HepG2 (cell line): ENCODE measurements around the gene DIP2C. TPM values are rescaled to one million over a fixed set of nuclear protein-coding genes. Genes with fewer than 3 reads are reported as not detected.

ENCODE experiments used
- ATAC-seq: fragments of 200-7000 bp; cut with Tn5 transposase; 3 replicates; pipeline ENCODE4 v1.9.1; 2020; ENCODE audit warnings: mild to moderate bottlenecking, moderate library complexity
- BruUV-seq: library from RNA; stranded (reverse); fragments of 400-500 nt; replicated peaks from 2 replicates; lab custom pipeline; 2021; lab: Mats Ljungman, UMichigan
- CTCF ChIA-PET: fragments of 300-600 bp; formaldehyde crosslinking; extraction: SDS; loops from one replicate; lab custom pipeline; 2021; ENCODE audit warnings: low total read pairs, inconsistent platforms, low intra/inter-chr PET ratio; lab: Yijun Ruan, JAX
- POLR2A ChIA-PET: fragments of 350-600 bp; sonication (Branson Sonifier 250); formaldehyde crosslinking; loops from one replicate; lab custom pipeline; 2020; ENCODE audit warnings: antibody characterized with exemption, inconsistent platforms; lab: Yijun Ruan, JAX
- DNase-seq: peaks from one replicate; pipeline ENCODE4 v3.0.0-alpha.2; 2015; ENCODE audit warnings: low spot score
- FAIRE-seq: peaks from 3 replicates; lab custom pipeline; 2011; peaks lifted over from hg19 to GRCh38; lab: Jason Lieb, UNC
- H2AFZ ChIP-seq: one replicate; pipeline ENCODE4 v1.6.1; 2011; ENCODE audit warnings: low read length, inconsistent platforms
- H3K27ac ChIP-seq: fragments of 300-600 bp; 3 replicates; pipeline ENCODE4 v1.8.0; 2011; ENCODE audit warnings: mixed run types, mild to moderate bottlenecking, mixed read lengths, low read length, inconsistent platforms; ENCODE audit not compliant: insufficient read depth; ENCODE audit errors: extremely low read length
- H3K27me3 ChIP-seq, 2 experiments: fragments of 200-600 bp in 1 of 2; 2 replicates in 1 of 2; 3 replicates in 1 of 2; pipeline versions ENCODE4 v1.6.0 to v1.8.0; 2011; ENCODE audit warnings: low read length in 2 of 2, mild to moderate bottlenecking in 2 of 2, moderate library complexity in 2 of 2, inconsistent platforms in 1 of 2; ENCODE audit not compliant: insufficient read depth in 2 of 2, control insufficient read depth in 1 of 2
- H3K36me3 ChIP-seq, 2 experiments: fragments of 200-600 bp in 1 of 2; replicated peaks in 1 of 2; 2 replicates in 1 of 2; 3 replicates in 1 of 2; pipeline versions ENCODE4 v1.5.1 to v1.8.0; 2011; ENCODE audit warnings: low read length in 2 of 2, inconsistent platforms in 1 of 2; ENCODE audit not compliant: insufficient read depth in 2 of 2, control insufficient read depth in 1 of 2
- H3K4me1 ChIP-seq: 2 replicates; pipeline ENCODE4 v1.5.1; 2012; ENCODE audit warnings: low read length, inconsistent platforms; ENCODE audit not compliant: insufficient read depth
- H3K4me2 ChIP-seq: 2 replicates; pipeline ENCODE4 v1.6.0; 2011; ENCODE audit warnings: low read depth, low read length, inconsistent platforms
- H3K4me3 ChIP-seq, 3 experiments: fragments of 200-600 bp in 1 of 3; sonication (generic), shearing (Covaris generic) in 1 of 3; replicated peaks in 1 of 3; 2 replicates each; pipeline ENCODE4 v1.5.1; 2011 to 2016; ENCODE audit warnings: low read length in 3 of 3, inconsistent platforms in 2 of 3, low read depth in 2 of 3, mild to moderate bottlenecking in 2 of 3, control low read depth in 1 of 3, mixed read lengths in 1 of 3; ENCODE audit not compliant: insufficient read depth in 1 of 3
- H3K79me2 ChIP-seq: one replicate; pipeline ENCODE4 v1.6.1; 2011; ENCODE audit warnings: low read length, inconsistent platforms; ENCODE audit not compliant: insufficient read depth
- H3K9ac ChIP-seq: 2 replicates; pipeline ENCODE4 v1.6.0; 2011; ENCODE audit warnings: mild to moderate bottlenecking, low read depth, low read length, inconsistent platforms; ENCODE audit not compliant: insufficient read depth
- H3K9me3 ChIP-seq: 2 replicates; pipeline ENCODE4 v1.5.1; 2012; ENCODE audit warnings: mild to moderate bottlenecking, low read length
- H4K20me1 ChIP-seq: 2 replicates; pipeline ENCODE4 v1.6.0; 2011; ENCODE audit warnings: inconsistent platforms, mild to moderate bottlenecking, low read length, moderate library complexity; ENCODE audit not compliant: insufficient read depth
- GABPB1 ChIP-seq: IDR thresholded peaks from 2 replicates; pipeline ENCODE4 v1.6.1; 2016; ENCODE audit warnings: mild to moderate bottlenecking, missing genetic modification reagents, moderate library complexity, missing compliant biosample characterization
- HIVEP1 ChIP-seq: sonication (generic); formaldehyde crosslinking; IDR thresholded peaks from 2 replicates; pipeline ENCODE4 v1.4.0; 2020; ENCODE audit warnings: mild to moderate bottlenecking, missing genetic modification reagents
- MBD4 ChIP-seq: IDR thresholded peaks from 2 replicates; pipeline ENCODE4 v1.6.1; 2012; ENCODE audit warnings: low read length, inconsistent platforms, borderline replicate concordance
- NR2C2 ChIP-seq: sonication (generic); formaldehyde crosslinking; IDR thresholded peaks from 2 replicates; pipeline ENCODE4 v1.4.0; 2020; ENCODE audit warnings: missing genetic modification reagents, mild to moderate bottlenecking, moderate library complexity, borderline replicate concordance
- PRDM4 ChIP-seq: sonication (generic); formaldehyde crosslinking; IDR thresholded peaks from 2 replicates; pipeline ENCODE4 v1.9.0; 2021; ENCODE audit warnings: missing genetic modification reagents, borderline replicate concordance
- SIN3A ChIP-seq: IDR thresholded peaks from 2 replicates; pipeline ENCODE4 v1.6.1; 2011; ENCODE audit warnings: low read depth, mild to moderate bottlenecking, control low read depth, low read length, borderline replicate concordance
- SIX1 ChIP-seq: sonication (generic); formaldehyde crosslinking; IDR thresholded peaks from 2 replicates; pipeline ENCODE4 v1.4.0; 2020; ENCODE audit warnings: missing genetic modification reagents, borderline replicate concordance
- SP2 ChIP-seq: sonication (generic); formaldehyde crosslinking; IDR thresholded peaks from 2 replicates; pipeline ENCODE4 v1.5.1; 2020; ENCODE audit warnings: mild to moderate bottlenecking, missing genetic modification reagents
- ZNF367 ChIP-seq: sonication (generic); formaldehyde crosslinking; IDR thresholded peaks from 2 replicates; pipeline ENCODE4 v1.4.0; 2020; ENCODE audit warnings: missing genetic modification reagents, borderline replicate concordance
- ZNF501 ChIP-seq: sonication (generic); formaldehyde crosslinking; IDR thresholded peaks from 2 replicates; pipeline ENCODE4 v1.5.1; 2020; ENCODE audit warnings: mild to moderate bottlenecking, moderate library complexity, missing genetic modification reagents
- ZNF552 ChIP-seq: sonication (generic); formaldehyde crosslinking; IDR thresholded peaks from 2 replicates; pipeline ENCODE4 v1.9.0; 2022; ENCODE audit warnings: missing genetic modification reagents, mild to moderate bottlenecking, borderline replicate concordance
- ZNF674 ChIP-seq: sonication (generic); formaldehyde crosslinking; IDR thresholded peaks from 2 replicates; pipeline ENCODE4 v1.5.0; 2020; ENCODE audit warnings: low read depth, mild to moderate bottlenecking, missing genetic modification reagents
- WGBS: methylation state at CpG from one replicate; pipeline ENCODE4 v1.1.6; 2017; ENCODE audit warnings: low lambda C conversion rate; 5-methylcytosine and 5-hydroxymethylcytosine counted together
- in situ Hi-C: cut with HindIII; loops from 2 replicates; pipeline ENCODE4 v1.10.0; 2017; ENCODE audit warnings: low pct_unique_long_range_greater_than_20kb; ENCODE audit not compliant: extremely low pct_ligation_motif_present
- intact Hi-C: fragments of 100-400 bp; cut with micrococcal nuclease; formaldehyde crosslinking; loops from one replicate; pipeline ENCODE4 v1.10.0; 2022; ENCODE audit not compliant: unreplicated experiment
- polyA plus RNA-seq, 8 experiments: library from polyadenylated mRNA; depleted of rRNA in 3 of 8; stranded (reverse) in 7 of 8; unstranded in 1 of 8; fragments of >200 nt; fragmentation: Illumina TruSeq in 4 of 8; extraction: Trizol in 4 of 8; gene quantifications; 2 replicates each; pipeline versions ENCODE4 v1.2.1 to v1.2.3, GENCODE V29; 2011 to 2016; ENCODE audit warnings: low read depth in 4 of 8, missing spikeins in 1 of 8, mixed read lengths in 1 of 8; ENCODE audit not compliant: insufficient read depth in 1 of 8
- total RNA-seq, 5 experiments: library from RNA; depleted of rRNA; stranded (reverse); fragments of >200 nt; fragmentation: Illumina TruSeq; extraction: Trizol; gene quantifications; 2 replicates each; pipeline ENCODE4 v1.2.3, GENCODE V29; 2016; ENCODE audit warnings: low read depth in 1 of 5
- TF ChIP-seq, protein P1 (sequence below): sonication (generic); formaldehyde crosslinking; IDR thresholded peaks from 2 replicates; pipeline ENCODE4 v1.8.0; 2022; ENCODE audit warnings: missing genetic modification reagents, mild to moderate bottlenecking, borderline replicate concordance
- TF ChIP-seq, protein P2 (sequence below): sonication (generic); formaldehyde crosslinking; IDR thresholded peaks from 2 replicates; pipeline ENCODE4 v1.9.0; 2021; ENCODE audit warnings: missing genetic modification reagents, borderline replicate concordance

DIP2C gene
- total and polyA plus RNA-seq, 2 of the 13 experiments (the other 11 are each of a cell fraction or from before 2014, with no cell fraction given): 2.2 to 2.7 TPM

DNA sequence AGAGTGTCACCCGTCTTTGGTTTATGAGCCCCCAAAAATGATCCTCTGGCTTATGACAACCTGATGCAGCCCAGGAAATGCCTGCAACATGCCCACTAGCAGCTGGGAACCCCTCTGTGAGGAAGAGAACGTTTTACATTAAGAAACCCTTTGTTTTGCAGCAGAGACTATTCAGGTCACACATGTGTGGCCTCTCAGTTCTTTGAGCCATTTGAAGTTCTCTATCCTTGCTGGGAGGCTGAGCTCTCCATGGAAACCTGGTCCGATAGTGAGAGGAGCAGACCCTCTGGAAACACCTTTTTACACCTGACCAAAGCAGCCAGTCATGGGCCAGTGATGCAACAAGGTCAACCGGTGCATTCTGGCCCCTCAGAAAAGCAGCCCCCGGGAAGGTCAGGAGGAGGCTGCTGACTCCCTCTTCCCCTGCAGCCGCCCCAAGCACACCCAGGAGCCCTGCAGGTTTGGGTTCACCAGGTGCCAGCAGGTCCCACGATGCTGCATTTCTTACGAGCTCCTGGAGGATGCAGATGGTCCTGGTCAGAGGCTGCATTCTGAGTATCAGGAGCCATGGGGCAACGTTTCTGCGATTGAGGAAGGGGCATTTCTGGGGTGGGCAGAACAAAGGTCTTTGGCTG lies 419.9 kb downstream of the DIP2C start (continued):
- TF ChIP-seq, protein P1, sequence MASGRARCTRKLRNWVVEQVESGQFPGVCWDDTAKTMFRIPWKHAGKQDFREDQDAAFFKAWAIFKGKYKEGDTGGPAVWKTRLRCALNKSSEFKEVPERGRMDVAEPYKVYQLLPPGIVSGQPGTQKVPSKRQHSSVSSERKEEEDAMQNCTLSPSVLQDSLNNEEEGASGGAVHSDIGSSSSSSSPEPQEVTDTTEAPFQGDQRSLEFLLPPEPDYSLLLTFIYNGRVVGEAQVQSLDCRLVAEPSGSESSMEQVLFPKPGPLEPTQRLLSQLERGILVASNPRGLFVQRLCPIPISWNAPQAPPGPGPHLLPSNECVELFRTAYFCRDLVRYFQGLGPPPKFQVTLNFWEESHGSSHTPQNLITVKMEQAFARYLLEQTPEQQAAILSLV (CRISPR knock-in tag): no peak
- TF ChIP-seq, protein P2, sequence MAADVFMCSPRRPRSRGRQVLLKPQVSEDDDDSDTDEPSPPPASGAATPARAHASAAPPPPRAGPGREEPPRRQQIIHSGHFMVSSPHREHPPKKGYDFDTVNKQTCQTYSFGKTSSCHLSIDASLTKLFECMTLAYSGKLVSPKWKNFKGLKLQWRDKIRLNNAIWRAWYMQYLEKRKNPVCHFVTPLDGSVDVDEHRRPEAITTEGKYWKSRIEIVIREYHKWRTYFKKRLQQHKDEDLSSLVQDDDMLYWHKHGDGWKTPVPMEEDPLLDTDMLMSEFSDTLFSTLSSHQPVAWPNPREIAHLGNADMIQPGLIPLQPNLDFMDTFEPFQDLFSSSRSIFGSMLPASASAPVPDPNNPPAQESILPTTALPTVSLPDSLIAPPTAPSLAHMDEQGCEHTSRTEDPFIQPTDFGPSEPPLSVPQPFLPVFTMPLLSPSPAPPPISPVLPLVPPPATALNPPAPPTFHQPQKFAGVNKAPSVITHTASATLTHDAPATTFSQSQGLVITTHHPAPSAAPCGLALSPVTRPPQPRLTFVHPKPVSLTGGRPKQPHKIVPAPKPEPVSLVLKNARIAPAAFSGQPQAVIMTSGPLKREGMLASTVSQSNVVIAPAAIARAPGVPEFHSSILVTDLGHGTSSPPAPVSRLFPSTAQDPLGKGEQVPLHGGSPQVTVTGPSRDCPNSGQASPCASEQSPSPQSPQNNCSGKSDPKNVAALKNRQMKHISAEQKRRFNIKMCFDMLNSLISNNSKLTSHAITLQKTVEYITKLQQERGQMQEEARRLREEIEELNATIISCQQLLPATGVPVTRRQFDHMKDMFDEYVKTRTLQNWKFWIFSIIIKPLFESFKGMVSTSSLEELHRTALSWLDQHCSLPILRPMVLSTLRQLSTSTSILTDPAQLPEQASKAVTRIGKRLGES: no peak
- TF ChIP-seq ZNF501: no peak

DNA sequence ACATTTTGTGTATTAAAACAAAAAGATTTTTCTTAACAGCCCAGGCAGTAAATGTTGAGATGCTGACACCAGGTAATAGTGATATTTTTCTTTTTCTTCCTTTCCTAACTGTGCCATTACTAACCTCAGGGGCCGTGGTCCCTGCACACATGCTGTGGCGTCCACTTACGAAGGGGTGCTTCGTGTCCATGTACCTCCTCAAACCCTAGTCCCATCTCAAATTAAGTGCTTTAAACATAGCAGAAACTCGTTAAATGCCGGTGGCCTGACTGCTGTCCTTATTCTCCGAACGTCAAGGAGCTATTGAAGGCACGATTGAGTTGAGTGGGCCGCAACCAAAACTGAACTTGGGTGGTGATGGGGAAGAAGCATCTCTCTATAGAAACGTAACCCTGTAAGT lies 421.8 kb downstream of the DIP2C start:
- POLR2A ChIA-PET: no interaction called here
- Histone ChIP-seq H3K4me1 (no peaks in the 10 kb centered on the region), H4K20me1 (no peaks in the 10 kb centered on the region), H3K4me3 (no peak overlapping the region), H3K27ac (no peak overlapping the region), H3K4me2 (no peak overlapping the region), H3K9me3 (no peaks in the 10 kb centered on the region), H3K9ac (no peak overlapping the region), H3K27me3 (no peaks in the 10 kb centered on the region; a peak in 2 of 5 replicates), H2AFZ (no peak overlapping the region), H3K79me2 (no peaks in the 10 kb centered on the region), H3K36me3 (no peaks in the 10 kb centered on the region)
- BruUV-seq: no TSS peak
- intact Hi-C loops (no loop called here), in situ Hi-C loops (no loop called here)
- 65% methylated on average over 10 of the region's 11 CpGs for WGBS
- CTCF ChIA-PET: no interaction called here
- no peak for ATAC-seq
- no peak for DNase-seq
- FAIRE-seq: no peak
- no peak for TF ChIP-seq SIN3A
- TF ChIP-seq HIVEP1 (CRISPR knock-in tag): no peak
- no peak for TF ChIP-seq PRDM4 (CRISPR knock-in tag)
- no peak for TF ChIP-seq MBD4
- TF ChIP-seq ZNF674 (CRISPR knock-in tag): no peak
- TF ChIP-seq SIX1 (CRISPR knock-in tag): no peak
- TF ChIP-seq ZNF367 (CRISPR knock-in tag): no peak
- no peak for TF ChIP-seq GABPB1 (CRISPR knock-in tag)
- no peak for TF ChIP-seq SP2 (CRISPR knock-in tag)
- TF ChIP-seq ZNF552: no peak
- TF ChIP-seq NR2C2 (CRISPR knock-in tag): no peak
